Activated CD8-positive, alpha-beta T cell treated with anti-CD3 and anti-CD28 coated beads for 36 hours (primary cell): ENCODE measurements around the gene PROSER2. TPM values are rescaled to one million over a fixed set of nuclear protein-coding genes. Genes with fewer than 3 reads are reported as not detected.
A peak's percentile ranks its signal among the peaks of the same experiment; 100 is the strongest.

ENCODE experiments used
- ATAC-seq: fragments of 200-7000 bp; cut with Tn5 transposase; one replicate; pipeline ENCODE4 v1.10.0; 2021; ENCODE audit warnings: mild to moderate bottlenecking, moderate library complexity
- CTCF ChIA-PET: fragments of 350-600 bp; sonication (Branson Sonifier 250); formaldehyde crosslinking; loops from one replicate; lab custom pipeline; 2021; ENCODE audit warnings: antibody characterized with exemption; lab: Charles Lee
- POLR2A ChIA-PET: fragments of 350-600 bp; sonication (Branson Sonifier 250); formaldehyde crosslinking; loops from one replicate; lab custom pipeline; 2021; ENCODE audit warnings: antibody characterized with exemption; lab: Charles Lee
- DNase-seq: peaks from one replicate; pipeline ENCODE4 v3.0.0-alpha.2; 2020
- H3K27ac Mint-ChIP-seq: one replicate; pipeline ENCODE4 v1.8.0; 2021; ENCODE audit warnings: mild to moderate bottlenecking, mixed read lengths
- H3K27me3 Mint-ChIP-seq: one replicate; pipeline ENCODE4 v1.8.0; 2021; ENCODE audit warnings: mixed read lengths
- H3K36me3 Mint-ChIP-seq: one replicate; pipeline ENCODE4 v1.8.0; 2021; ENCODE audit warnings: low read depth, mixed read lengths
- H3K4me1 Mint-ChIP-seq: one replicate; pipeline ENCODE4 v1.8.0; 2021; ENCODE audit warnings: low read depth, mixed read lengths
- H3K4me3 Mint-ChIP-seq: one replicate; pipeline ENCODE4 v1.8.0; 2021; ENCODE audit warnings: mild to moderate bottlenecking, moderate library complexity, mixed read lengths
- H3K9me3 Mint-ChIP-seq: one replicate; pipeline ENCODE4 v1.8.0; 2021; ENCODE audit warnings: mixed read lengths
- intact Hi-C: fragments of 100-400 bp; cut with micrococcal nuclease; formaldehyde crosslinking; loops from one replicate; pipeline ENCODE4 v1.10.0; 2022
- total RNA-seq, 2 experiments: library from RNA; stranded (reverse); gene quantifications; one replicate each; pipeline ENCODE4 v1.2.3, GENCODE V29; 2021
- TF ChIP-seq, protein P1 (sequence below): fragments of 200-600 bp; IDR thresholded peaks from one replicate; pipeline ENCODE4 v1.8.0; 2022; ENCODE audit warnings: antibody characterized with exemption, mild to moderate bottlenecking

Gene PROSER2
- total RNA-seq, 2 experiments from 2014 or later: 1.1 to 1.7 TPM

DNA sequence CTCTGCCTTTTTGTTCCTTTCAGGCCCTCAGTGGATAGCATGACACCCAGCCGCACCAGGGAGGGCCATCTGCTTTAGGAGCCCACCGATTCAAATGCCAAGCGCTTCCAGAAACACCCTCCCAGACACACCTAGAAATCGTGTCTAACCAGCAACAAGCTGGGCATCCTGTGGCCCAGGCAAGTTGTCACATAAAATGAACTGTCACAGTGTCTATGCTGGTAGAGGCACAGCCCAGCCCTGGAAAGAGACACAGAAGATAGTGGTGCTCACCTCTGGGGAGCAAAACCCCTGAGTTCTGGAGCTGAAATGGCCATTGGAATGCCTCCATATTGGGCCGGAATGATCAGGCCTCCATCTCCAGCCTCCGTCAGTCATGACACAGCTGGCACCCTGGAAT lies 42.0 kb upstream of the PROSER2 start:
- Mint-ChIP-seq H3K27ac (no peak overlapping the region), H3K9me3 (no peaks in the 10 kb centered on the region), H3K4me3 (no peak overlapping the region), H3K27me3 (no peaks in the 10 kb centered on the region), H3K36me3 (no peaks in the 10 kb centered on the region), H3K4me1 (peaks cover 4% of the 10 kb centered on the region)
- no peak for DNase-seq
- ChIA-PET CTCF (interaction anchor here (1.4 to 7.8 kb wide), 4 partner anchors 14 to 205 kb away, joined by 3 to 55 read pairs (median 24); no protein-coding TSS in a partner anchor), POLR2A (interaction anchor here (1.3 kb wide), 1 partner anchor 8 kb away, joined by 4 read pairs; no protein-coding TSS in a partner anchor)
- ATAC-seq: no peak
- TF ChIP-seq, protein P1, sequence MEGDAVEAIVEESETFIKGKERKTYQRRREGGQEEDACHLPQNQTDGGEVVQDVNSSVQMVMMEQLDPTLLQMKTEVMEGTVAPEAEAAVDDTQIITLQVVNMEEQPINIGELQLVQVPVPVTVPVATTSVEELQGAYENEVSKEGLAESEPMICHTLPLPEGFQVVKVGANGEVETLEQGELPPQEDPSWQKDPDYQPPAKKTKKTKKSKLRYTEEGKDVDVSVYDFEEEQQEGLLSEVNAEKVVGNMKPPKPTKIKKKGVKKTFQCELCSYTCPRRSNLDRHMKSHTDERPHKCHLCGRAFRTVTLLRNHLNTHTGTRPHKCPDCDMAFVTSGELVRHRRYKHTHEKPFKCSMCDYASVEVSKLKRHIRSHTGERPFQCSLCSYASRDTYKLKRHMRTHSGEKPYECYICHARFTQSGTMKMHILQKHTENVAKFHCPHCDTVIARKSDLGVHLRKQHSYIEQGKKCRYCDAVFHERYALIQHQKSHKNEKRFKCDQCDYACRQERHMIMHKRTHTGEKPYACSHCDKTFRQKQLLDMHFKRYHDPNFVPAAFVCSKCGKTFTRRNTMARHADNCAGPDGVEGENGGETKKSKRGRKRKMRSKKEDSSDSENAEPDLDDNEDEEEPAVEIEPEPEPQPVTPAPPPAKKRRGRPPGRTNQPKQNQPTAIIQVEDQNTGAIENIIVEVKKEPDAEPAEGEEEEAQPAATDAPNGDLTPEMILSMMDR: no peak
- intact Hi-C loops: loop anchor here (5.0 kb wide), 1 partner anchor 206 kb away; no protein-coding TSS in a partner anchor

DNA sequence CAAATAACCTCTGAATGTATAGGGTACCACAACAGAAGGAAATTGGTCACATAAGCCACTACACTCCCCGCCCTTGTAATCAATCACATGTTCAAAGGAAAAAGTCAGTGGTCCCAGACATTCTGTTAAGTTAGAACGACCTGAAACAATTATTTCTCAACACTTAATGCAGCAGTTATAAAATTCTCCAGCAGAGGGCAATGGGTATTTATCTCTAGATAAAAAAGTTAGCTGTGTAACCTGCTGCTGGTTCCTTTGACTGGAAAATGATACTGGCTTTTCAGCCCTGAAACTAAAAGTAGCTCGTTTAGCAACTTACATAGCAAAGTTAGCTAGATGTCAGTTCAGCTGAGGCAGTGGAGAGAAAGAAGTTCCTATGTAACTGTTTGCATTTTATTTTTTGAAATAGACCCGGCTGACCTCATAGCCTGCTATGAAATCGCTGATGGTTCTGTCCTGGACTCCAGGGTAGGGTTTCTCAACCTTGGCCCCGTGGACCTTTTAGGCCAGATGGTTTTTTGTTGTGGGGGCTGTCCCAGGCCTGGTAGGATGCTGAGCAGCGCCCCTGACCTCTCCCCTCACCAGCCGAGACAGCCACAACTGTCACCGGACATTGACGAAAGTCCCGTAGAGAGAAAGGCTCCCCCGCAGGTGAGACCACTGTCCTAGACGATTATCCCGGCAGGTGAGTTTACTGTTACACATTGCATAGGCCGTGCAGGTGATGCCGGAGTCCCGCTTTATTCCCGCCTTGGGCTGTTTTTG lies 40.2 kb upstream of the PROSER2 start:
- CTCF ChIA-PET: interaction anchor here (0.6 to 7.8 kb wide), 37 partner anchors 8 to 278 kb away, joined by 3 to 55 read pairs (median 4); partner anchors contain the start of gene UPF2
- Mint-ChIP-seq H3K27me3 (peaks cover 5% of the 10 kb centered on the region), H3K27ac (no peak overlapping the region), H3K9me3 (no peaks in the 10 kb centered on the region), H3K4me3 (no peak overlapping the region), H3K4me1 (peaks cover 4% of the 10 kb centered on the region), H3K36me3 (no peaks in the 10 kb centered on the region)
- POLR2A ChIA-PET: no interaction called here
- peak; percentile 3 for DNase-seq
- intact Hi-C loops: loop anchor here (5.0 kb wide), 1 partner anchor 204 kb away; no protein-coding TSS in a partner anchor
- peak; percentile 75 for ATAC-seq
- TF ChIP-seq, protein P1: peak; percentile 63

DNA sequence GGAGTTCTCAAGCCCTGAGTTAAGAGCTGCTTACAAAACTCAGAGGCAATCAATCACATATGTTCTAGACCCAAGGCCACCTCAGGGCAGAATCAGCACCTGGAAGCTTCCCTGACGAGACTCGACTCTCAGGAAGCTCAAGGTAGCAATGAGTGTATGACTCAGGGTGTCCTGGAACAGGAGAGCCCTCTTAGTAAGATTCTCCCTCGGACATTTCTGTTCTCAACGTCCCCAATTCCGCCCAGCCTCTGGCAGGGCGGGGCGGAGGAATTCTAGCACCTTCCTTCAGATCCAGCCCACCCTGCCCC lies 39.6 kb upstream of the PROSER2 start:
- intact Hi-C loops: loop anchor here (5.0 kb wide), 1 partner anchor 204 kb away; no protein-coding TSS in a partner anchor
- ATAC-seq (no peak), DNase-seq (no peak)
- ChIA-PET CTCF (interaction anchor here (0.6 to 7.8 kb wide), 25 partner anchors 10 to 268 kb away, joined by 3 to 55 read pairs (median 4); partner anchors contain the start of gene UPF2), POLR2A (no interaction called here)
- Mint-ChIP-seq H3K9me3 (no peaks in the 10 kb centered on the region), H3K4me3 (no peak overlapping the region), H3K36me3 (no peaks in the 10 kb centered on the region), H3K27me3 (peaks cover 5% of the 10 kb centered on the region), H3K4me1 (peaks cover 4% of the 10 kb centered on the region), H3K27ac (no peak overlapping the region)
- TF ChIP-seq, protein P1: no peak

DNA sequence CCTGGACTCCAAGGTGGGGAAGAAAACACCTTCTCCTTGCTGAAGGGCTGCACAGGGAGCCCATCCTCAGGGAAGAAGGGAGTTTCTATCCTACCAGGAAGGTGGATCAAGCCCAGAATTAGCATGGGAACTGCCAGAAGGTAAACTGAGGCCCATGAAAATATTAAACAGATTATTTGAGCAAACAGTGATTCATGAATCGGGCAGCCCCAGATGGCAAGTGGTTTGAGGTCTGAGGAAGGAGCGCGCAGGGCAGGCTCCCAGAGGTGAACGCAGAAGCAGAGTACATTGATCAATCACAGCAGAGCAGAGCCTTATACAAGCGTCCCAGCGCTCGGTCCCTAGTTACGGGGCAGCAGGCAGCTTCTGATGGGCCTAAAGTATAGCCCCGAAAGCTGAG lies 35.8 kb upstream of the PROSER2 start:
- Mint-ChIP-seq H3K9me3 (no peaks in the 10 kb centered on the region), H3K36me3 (no peaks in the 10 kb centered on the region), H3K4me1 (peaks cover 4% of the 10 kb centered on the region), H3K27ac (no peak overlapping the region), H3K4me3 (no peak overlapping the region), H3K27me3 (peaks cover 7% of the 10 kb centered on the region)
- POLR2A ChIA-PET: no interaction called here
- CTCF ChIA-PET: interaction anchor here (1.0 to 1.3 kb wide), 2 partner anchors 32 to 199 kb away, joined by 3 read pairs; no protein-coding TSS in a partner anchor
- no peak for DNase-seq
- intact Hi-C loops: no loop called here
- no peak for ATAC-seq
- TF ChIP-seq, protein P1: no peak

DNA sequence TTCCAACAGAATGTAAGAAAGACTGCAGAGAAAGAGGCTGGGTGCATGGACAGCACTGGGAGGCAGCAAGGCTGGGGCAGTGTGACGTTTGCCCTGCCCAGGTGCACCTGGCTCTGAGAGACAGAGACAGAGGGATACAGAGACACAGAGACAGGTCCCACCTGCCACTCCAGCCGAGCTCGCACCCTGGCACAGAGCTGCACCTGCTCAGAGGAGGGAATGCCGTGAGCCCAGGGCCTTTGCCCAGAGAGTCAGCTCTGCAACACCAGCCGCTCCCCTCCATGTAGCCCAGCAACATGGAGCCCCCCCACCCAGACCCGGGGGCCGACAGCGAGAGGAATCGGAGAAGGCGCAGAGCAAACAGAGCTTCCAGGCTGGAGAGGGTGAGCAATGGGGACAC lies 35.3 kb upstream of the PROSER2 start:
- TF ChIP-seq, protein P1: no peak
- DNase-seq: no peak
- no peak overlapping the region for H3K27ac Mint-ChIP-seq
- no peaks in the 10 kb centered on the region for H3K36me3 Mint-ChIP-seq
- ChIA-PET CTCF (interaction anchor here (1.3 kb wide), 1 partner anchor 32 kb away, joined by 3 read pairs; no protein-coding TSS in a partner anchor), POLR2A (no interaction called here)
- no peak overlapping the region for H3K4me3 Mint-ChIP-seq
- peaks cover 8% of the 10 kb centered on the region for H3K27me3 Mint-ChIP-seq
- no peaks in the 10 kb centered on the region for H3K9me3 Mint-ChIP-seq
- intact Hi-C loops: no loop called here
- no peak for ATAC-seq
- peaks cover 2% of the 10 kb centered on the region for H3K4me1 Mint-ChIP-seq
